ENCODE results near the gene MRNIP.

The MRNIP gene

DNA sequence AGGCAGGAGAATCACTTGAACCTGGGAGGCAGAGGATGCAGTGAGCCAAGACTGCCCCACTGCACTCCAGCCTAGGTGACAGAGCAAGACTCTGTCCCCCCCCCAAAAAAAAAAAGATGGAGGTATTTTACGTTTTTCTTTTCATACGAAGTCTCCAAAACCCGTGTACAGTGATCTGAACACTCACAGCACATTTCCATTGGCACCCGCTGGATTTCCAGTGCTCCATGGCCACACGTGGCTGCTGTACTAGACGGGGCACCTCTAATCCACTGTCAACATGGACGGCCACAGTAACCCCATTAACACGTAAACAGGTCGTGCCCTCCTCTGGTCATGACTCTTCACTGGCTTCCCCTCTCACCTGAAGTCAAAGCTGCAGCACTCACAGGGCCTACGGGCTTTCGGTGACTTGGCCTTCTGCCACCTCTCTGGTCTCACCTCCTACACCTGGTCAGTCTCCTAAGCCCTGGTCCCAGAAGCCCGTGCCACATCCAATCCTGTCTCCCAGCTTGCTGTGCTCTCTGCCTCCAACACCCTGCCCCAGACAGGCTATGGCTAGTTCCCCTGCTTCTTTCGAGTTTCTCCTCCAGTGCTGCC lies 27.0 kb upstream of the MRNIP start:
- Histone ChIP-seq H3K4me3 (ENCODE audit: low read length) (no peak overlapping the region), H3K27me3 (replicated peaks; ENCODE audit: control insufficient read depth, insufficient read depth, low read length) (no peaks in the 10 kb centered on the region), H3K36me3 (ENCODE audit: control insufficient read depth, insufficient read depth, low read length, severe bottlenecking) (peaks cover 73% of the 10 kb centered on the region), H3K9ac (ENCODE audit: low read length) (no peak overlapping the region), H3K9me3 (ENCODE audit: control insufficient read depth, low read length) (peaks cover 16% of the 10 kb centered on the region), H3K4me1 (ENCODE audit: control insufficient read depth, insufficient read depth, low read length) (no peaks in the 10 kb centered on the region)
- DNase-seq (ENCODE audit: low read depth) = no peak

GRCh38 chr5:179883163-179883562 lies 24.5 kb upstream of the MRNIP start:
- Histone ChIP-seq H3K27me3 (replicated peaks; ENCODE audit: control insufficient read depth, insufficient read depth, low read length) (no peaks in the 10 kb centered on the region), H3K36me3 (ENCODE audit: control insufficient read depth, insufficient read depth, low read length, severe bottlenecking) (peaks cover 70% of the 10 kb centered on the region), H3K9me3 (ENCODE audit: control insufficient read depth, low read length) (peaks cover 16% of the 10 kb centered on the region), H3K9ac (ENCODE audit: low read length) (no peak overlapping the region), H3K4me1 (ENCODE audit: control insufficient read depth, insufficient read depth, low read length) (peaks cover 5% of the 10 kb centered on the region), H3K4me3 (ENCODE audit: low read length) (no peak overlapping the region)
- no peak for DNase-seq (ENCODE audit: low read depth)

DNA sequence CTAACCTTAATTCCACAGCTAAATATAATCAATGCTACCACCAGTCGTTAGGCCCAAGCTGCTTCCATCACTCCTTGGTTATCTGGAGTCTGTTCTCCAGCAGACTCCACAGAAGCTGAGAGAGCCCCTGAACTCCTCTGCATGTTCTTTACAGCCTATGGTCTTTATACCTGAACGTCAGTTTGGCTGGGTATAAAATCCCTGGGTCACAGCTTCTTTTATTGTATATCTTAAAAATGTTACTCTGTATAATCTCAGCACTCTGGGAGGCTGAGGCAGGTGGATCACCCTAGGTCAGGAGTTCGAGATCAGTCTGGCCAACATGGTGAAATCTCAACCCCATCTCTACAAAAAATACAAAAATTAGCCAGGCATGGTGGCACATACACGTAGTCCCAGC lies 23.7 kb upstream of the MRNIP start:
- H3K9me3 ChIP-seq (ENCODE audit: control insufficient read depth, low read length) = peaks cover 16% of the 10 kb centered on the region
- no peak for DNase-seq (ENCODE audit: low read depth)
- H3K9ac ChIP-seq (ENCODE audit: low read length) = no peak overlapping the region
- H3K4me3 ChIP-seq (ENCODE audit: low read length) = no peak overlapping the region
- H3K27me3 ChIP-seq (replicated peaks; ENCODE audit: control insufficient read depth, insufficient read depth, low read length) = no peaks in the 10 kb centered on the region
- H3K36me3 ChIP-seq (ENCODE audit: control insufficient read depth, insufficient read depth, low read length, severe bottlenecking) = peaks cover 70% of the 10 kb centered on the region
- peaks cover 5% of the 10 kb centered on the region for H3K4me1 ChIP-seq (ENCODE audit: control insufficient read depth, insufficient read depth, low read length)

DNA sequence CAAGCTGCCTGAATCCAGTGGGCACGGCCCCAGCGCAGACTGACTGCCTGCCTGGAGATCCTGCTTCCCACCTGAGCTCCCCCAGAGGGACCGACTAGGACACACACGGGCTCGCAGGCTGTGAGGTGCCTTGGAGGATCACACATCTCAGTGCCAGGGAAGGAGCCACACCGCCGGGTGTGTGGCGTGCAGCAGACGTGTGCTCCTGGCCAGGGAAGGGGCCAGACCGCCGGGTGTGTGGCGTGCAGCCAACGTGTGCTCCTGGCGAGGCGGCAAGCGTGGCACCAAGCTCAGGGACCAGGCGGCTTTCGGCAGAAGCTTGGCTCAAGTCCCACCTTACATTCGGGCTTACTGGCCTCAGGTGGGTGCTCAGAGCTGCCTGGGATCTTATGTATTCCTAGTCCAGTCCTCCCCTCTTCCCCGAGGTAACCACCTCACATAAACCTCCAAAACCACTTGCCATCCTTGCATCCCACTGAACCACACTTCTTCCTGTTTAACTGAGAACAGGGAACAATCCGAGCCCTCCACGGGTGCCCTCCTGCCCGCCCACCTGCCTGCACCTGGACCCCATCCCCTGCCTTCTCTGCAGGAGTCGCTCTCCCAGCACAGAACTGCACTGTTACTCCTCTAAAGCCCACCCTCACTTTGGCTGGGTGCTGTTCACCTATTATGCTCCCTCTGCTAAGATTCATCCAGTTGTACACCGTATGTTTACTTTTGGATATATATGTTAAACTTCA lies 22.4 kb upstream of the MRNIP start:
- peaks cover 16% of the 10 kb centered on the region for H3K9me3 ChIP-seq (ENCODE audit: control insufficient read depth, low read length)
- peaks cover 75% of the 10 kb centered on the region for H3K36me3 ChIP-seq (ENCODE audit: control insufficient read depth, insufficient read depth, low read length, severe bottlenecking)
- H3K9ac ChIP-seq (ENCODE audit: low read length) = no peak overlapping the region
- no peak overlapping the region for H3K4me3 ChIP-seq (ENCODE audit: low read length)
- no peak for DNase-seq (ENCODE audit: low read depth)
- H3K27me3 ChIP-seq (replicated peaks; ENCODE audit: control insufficient read depth, insufficient read depth, low read length) = no peaks in the 10 kb centered on the region
- H3K4me1 ChIP-seq (ENCODE audit: control insufficient read depth, insufficient read depth, low read length) = peaks cover 5% of the 10 kb centered on the region

DNA sequence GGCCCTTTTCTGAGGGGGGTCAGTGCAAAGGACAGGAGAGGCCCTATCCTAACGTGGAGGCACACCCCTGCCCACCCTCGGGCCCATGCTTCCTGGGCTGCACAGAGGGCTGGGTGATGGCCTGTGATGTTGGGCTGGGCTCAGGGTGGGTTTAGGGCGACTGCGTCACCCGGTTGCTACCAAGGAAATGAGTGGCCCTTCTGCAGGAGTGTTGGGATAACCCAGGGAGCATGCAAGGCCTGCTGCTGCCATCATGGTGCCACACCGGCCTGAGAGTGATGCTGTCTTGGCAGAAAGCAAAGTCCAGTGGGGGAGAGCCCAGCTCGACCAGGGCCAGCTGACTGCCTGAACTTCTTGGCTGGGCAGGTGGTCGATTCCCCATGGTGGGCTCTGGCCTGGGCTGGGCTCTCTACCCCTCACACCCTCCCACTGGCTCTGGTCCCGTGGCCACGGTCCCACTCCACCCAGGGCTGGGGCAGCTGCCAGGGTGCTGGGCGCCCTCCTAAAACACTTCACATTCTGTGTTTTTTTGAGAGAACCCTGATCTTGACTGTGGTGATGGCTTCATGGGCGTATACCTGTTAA lies 21.5 kb upstream of the MRNIP start:
- H3K9ac ChIP-seq (ENCODE audit: low read length) = no peak overlapping the region
- no peak for DNase-seq (ENCODE audit: low read depth)
- H3K27me3 ChIP-seq (replicated peaks; ENCODE audit: control insufficient read depth, insufficient read depth, low read length) = no peaks in the 10 kb centered on the region
- peaks cover 5% of the 10 kb centered on the region for H3K4me1 ChIP-seq (ENCODE audit: control insufficient read depth, insufficient read depth, low read length)
- H3K9me3 ChIP-seq (ENCODE audit: control insufficient read depth, low read length) = peaks cover 16% of the 10 kb centered on the region
- H3K4me3 ChIP-seq (ENCODE audit: low read length) = no peak overlapping the region
- H3K36me3 ChIP-seq (ENCODE audit: control insufficient read depth, insufficient read depth, low read length, severe bottlenecking) = peaks cover 78% of the 10 kb centered on the region

DNA sequence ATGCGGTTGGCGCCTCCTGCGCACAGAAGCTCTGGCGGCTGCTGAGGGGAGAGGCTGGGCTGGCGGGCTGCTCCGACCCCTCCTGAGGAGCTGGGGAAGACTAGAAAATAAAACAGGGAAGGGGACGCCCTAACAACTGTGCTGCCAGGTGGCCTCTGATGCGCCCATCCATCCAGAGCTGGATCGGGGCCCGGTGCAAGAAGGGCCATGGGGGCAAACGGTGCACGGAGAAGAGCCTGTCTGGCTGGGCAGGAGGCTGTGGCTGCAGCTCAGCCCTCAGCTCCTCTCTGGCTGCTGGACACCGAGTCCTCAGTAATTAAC lies 21.0 kb upstream of the MRNIP start:
- Histone ChIP-seq H3K4me1 (ENCODE audit: control insufficient read depth, insufficient read depth, low read length) (peaks cover 5% of the 10 kb centered on the region), H3K9me3 (ENCODE audit: control insufficient read depth, low read length) (peaks cover 16% of the 10 kb centered on the region), H3K4me3 (ENCODE audit: low read length) (no peak overlapping the region), H3K27me3 (replicated peaks; ENCODE audit: control insufficient read depth, insufficient read depth, low read length) (no peaks in the 10 kb centered on the region), H3K9ac (ENCODE audit: low read length) (no peak overlapping the region), H3K36me3 (ENCODE audit: control insufficient read depth, insufficient read depth, low read length, severe bottlenecking) (peaks cover 78% of the 10 kb centered on the region)
- no peak for DNase-seq (ENCODE audit: low read depth)

GRCh38 chr5:179879003-179879689 lies 20.5 kb upstream of the MRNIP start:
- no peak overlapping the region for H3K4me3 ChIP-seq (ENCODE audit: low read length)
- peaks cover 78% of the 10 kb centered on the region for H3K36me3 ChIP-seq (ENCODE audit: control insufficient read depth, insufficient read depth, low read length, severe bottlenecking)
- H3K9ac ChIP-seq (ENCODE audit: low read length) = no peak overlapping the region
- DNase-seq (ENCODE audit: low read depth) = no peak
- H3K4me1 ChIP-seq (ENCODE audit: control insufficient read depth, insufficient read depth, low read length) = peaks cover 5% of the 10 kb centered on the region
- no peaks in the 10 kb centered on the region for H3K27me3 ChIP-seq (replicated peaks; ENCODE audit: control insufficient read depth, insufficient read depth, low read length)
- peaks cover 15% of the 10 kb centered on the region for H3K9me3 ChIP-seq (ENCODE audit: control insufficient read depth, low read length)

GRCh38 chr5:179878222-179879002 lies 19.8 kb upstream of the MRNIP start:
- peaks cover 5% of the 10 kb centered on the region for H3K4me1 ChIP-seq (ENCODE audit: control insufficient read depth, insufficient read depth, low read length)
- DNase-seq (ENCODE audit: low read depth) = no peak
- H3K36me3 ChIP-seq (ENCODE audit: control insufficient read depth, insufficient read depth, low read length, severe bottlenecking) = peaks cover 77% of the 10 kb centered on the region
- H3K9me3 ChIP-seq (ENCODE audit: control insufficient read depth, low read length) = peaks cover 8% of the 10 kb centered on the region
- H3K4me3 ChIP-seq (ENCODE audit: low read length) = no peak overlapping the region
- no peak overlapping the region for H3K9ac ChIP-seq (ENCODE audit: low read length)
- no peaks in the 10 kb centered on the region for H3K27me3 ChIP-seq (replicated peaks; ENCODE audit: control insufficient read depth, insufficient read depth, low read length)

DNA sequence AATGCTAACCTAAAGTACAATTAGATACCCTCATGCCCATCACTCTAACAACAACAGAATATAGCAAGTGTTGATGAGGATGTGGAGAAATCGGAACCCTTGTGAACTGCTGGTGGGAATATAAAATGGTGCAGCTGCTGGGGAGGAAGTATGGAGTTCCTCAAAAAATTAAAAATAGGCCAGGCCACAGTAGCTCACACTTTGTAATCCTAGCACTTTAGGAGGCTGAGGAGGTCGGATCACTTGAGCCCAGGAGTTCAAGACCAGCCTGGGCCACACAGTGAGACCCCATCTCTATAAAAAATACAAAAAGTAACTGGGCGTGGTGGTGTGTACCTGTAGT lies 18.0 kb upstream of the MRNIP start:
- H3K36me3 ChIP-seq (ENCODE audit: control insufficient read depth, insufficient read depth, low read length, severe bottlenecking) = peaks cover 79% of the 10 kb centered on the region
- DNase-seq (ENCODE audit: low read depth) = no peak

GRCh38 chr5:179875741-179876609 lies 17.4 kb upstream of the MRNIP start:
- Histone ChIP-seq H3K9ac (ENCODE audit: low read length) (no peak overlapping the region), H3K27me3 (replicated peaks; ENCODE audit: control insufficient read depth, insufficient read depth, low read length) (no peaks in the 10 kb centered on the region), H3K9me3 (ENCODE audit: control insufficient read depth, low read length) (no peaks in the 10 kb centered on the region), H3K4me3 (ENCODE audit: low read length) (no peak overlapping the region), H3K4me1 (ENCODE audit: control insufficient read depth, insufficient read depth, low read length) (peaks cover 5% of the 10 kb centered on the region), H3K36me3 (ENCODE audit: control insufficient read depth, insufficient read depth, low read length, severe bottlenecking) (peaks cover 80% of the 10 kb centered on the region)
- DNase-seq (ENCODE audit: low read depth) = no peak

More for the DNA sequence above, 18.0 kb upstream of the MRNIP start:
- no peaks in the 10 kb centered on the region for H3K9me3 ChIP-seq (ENCODE audit: control insufficient read depth, low read length)
- no peak overlapping the region for H3K9ac ChIP-seq (ENCODE audit: low read length)
- no peaks in the 10 kb centered on the region for H3K27me3 ChIP-seq (replicated peaks; ENCODE audit: control insufficient read depth, insufficient read depth, low read length)
- peaks cover 5% of the 10 kb centered on the region for H3K4me1 ChIP-seq (ENCODE audit: control insufficient read depth, insufficient read depth, low read length)
- H3K4me3 ChIP-seq (ENCODE audit: low read length) = no peak overlapping the region

Measured in adipocyte (in vitro differentiated cells).